ENCODE measurements around the gene POLR2E.

POLR2E gene

DNA sequence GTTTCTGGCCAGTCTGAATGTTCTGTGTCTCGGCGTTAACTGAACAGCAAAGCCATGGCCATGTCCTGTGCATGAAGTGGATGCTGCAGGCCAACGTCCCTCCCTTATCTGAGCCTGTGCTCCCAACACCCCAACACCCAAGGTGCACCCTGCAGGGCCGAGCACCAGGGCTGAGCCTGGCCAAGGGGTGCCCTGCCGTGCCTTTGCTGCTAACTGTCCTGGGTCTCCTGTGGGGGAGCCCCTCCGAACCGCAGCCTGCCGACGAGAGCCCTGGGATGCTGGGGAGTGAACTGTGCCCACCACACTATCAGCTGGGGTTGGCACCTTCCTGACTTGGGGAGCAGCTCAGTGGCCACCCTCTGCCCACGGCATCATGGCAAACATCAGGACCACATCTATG, 26.2 kb upstream of the POLR2E start:
- H3K36me3 ChIP-seq (ENCODE audit: insufficient read depth, low read length) = peaks cover 74% of the 10 kb centered on the region; the same call in 1 of the 2 replicates
- H3K27me3 ChIP-seq (ENCODE audit: insufficient read depth, low read length, poor library complexity, severe bottlenecking) = no peaks in the 10 kb centered on the region
- H3K9ac ChIP-seq (ENCODE audit: low read depth, low read length, poor library complexity, severe bottlenecking) = no peak overlapping the region
- TF ChIP-seq EZH2phosphoT487 (IDR thresholded peaks at IDR 0.05; ENCODE audit: borderline replicate concordance) = no peak
- TF ChIP-seq, protein P1, sequence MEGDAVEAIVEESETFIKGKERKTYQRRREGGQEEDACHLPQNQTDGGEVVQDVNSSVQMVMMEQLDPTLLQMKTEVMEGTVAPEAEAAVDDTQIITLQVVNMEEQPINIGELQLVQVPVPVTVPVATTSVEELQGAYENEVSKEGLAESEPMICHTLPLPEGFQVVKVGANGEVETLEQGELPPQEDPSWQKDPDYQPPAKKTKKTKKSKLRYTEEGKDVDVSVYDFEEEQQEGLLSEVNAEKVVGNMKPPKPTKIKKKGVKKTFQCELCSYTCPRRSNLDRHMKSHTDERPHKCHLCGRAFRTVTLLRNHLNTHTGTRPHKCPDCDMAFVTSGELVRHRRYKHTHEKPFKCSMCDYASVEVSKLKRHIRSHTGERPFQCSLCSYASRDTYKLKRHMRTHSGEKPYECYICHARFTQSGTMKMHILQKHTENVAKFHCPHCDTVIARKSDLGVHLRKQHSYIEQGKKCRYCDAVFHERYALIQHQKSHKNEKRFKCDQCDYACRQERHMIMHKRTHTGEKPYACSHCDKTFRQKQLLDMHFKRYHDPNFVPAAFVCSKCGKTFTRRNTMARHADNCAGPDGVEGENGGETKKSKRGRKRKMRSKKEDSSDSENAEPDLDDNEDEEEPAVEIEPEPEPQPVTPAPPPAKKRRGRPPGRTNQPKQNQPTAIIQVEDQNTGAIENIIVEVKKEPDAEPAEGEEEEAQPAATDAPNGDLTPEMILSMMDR (conservative IDR thresholded peaks at IDR 0.05; ENCODE audit: low read length) = no peak
- no peak overlapping the region for H3K4me2 ChIP-seq (ENCODE audit: low read depth, low read length, poor library complexity, severe bottlenecking)
- no peaks in the 10 kb centered on the region for H3K9me2 ChIP-seq (replicated peaks; ENCODE audit: low read depth, low read length)
- peaks cover 5% of the 10 kb centered on the region for H4K20me1 ChIP-seq (ENCODE audit: insufficient read depth, low read length, poor library complexity, severe bottlenecking)
- no peaks in the 10 kb centered on the region for H3F3A ChIP-seq (ENCODE audit: low read depth)
- no peaks in the 10 kb centered on the region for H3K4me1 ChIP-seq (ENCODE audit: insufficient read depth, low read length, poor library complexity, severe bottlenecking)
- H2AFZ ChIP-seq (ENCODE audit: low read length) = no peak overlapping the region
- no peaks in the 10 kb centered on the region; the same call in 1 of the 2 replicates for H3K79me2 ChIP-seq (ENCODE audit: insufficient read depth, low read length)
- H3K9me3 ChIP-seq (ENCODE audit: insufficient read depth, low read depth, low read length) = no peaks in the 10 kb centered on the region
- H3K4me3 ChIP-seq (ENCODE audit: low read length, poor library complexity, severe bottlenecking) = no peak overlapping the region

GRCh38 chr19:1119475-1120217, 24.5 kb upstream of the POLR2E start:
- no peaks in the 10 kb centered on the region for H3K9me2 ChIP-seq (replicated peaks; ENCODE audit: low read depth, low read length)
- H3K4me1 ChIP-seq (ENCODE audit: insufficient read depth, low read length, poor library complexity, severe bottlenecking) = no peaks in the 10 kb centered on the region
- H3K9ac ChIP-seq (ENCODE audit: low read depth, low read length, poor library complexity, severe bottlenecking) = no peak overlapping the region
- H3K9me3 ChIP-seq (ENCODE audit: insufficient read depth, low read depth, low read length) = no peaks in the 10 kb centered on the region
- no peak overlapping the region for H3K4me2 ChIP-seq (ENCODE audit: low read depth, low read length, poor library complexity, severe bottlenecking)
- TF ChIP-seq, protein P1 (conservative IDR thresholded peaks at IDR 0.05; ENCODE audit: low read length) = no peak
- TF ChIP-seq EZH2phosphoT487 (IDR thresholded peaks at IDR 0.05; ENCODE audit: borderline replicate concordance) = no peak
- H3K4me3 ChIP-seq (ENCODE audit: low read length, poor library complexity, severe bottlenecking) = no peak overlapping the region
- H3K27me3 ChIP-seq (ENCODE audit: insufficient read depth, low read length, poor library complexity, severe bottlenecking) = no peaks in the 10 kb centered on the region
- peaks cover 5% of the 10 kb centered on the region for H4K20me1 ChIP-seq (ENCODE audit: insufficient read depth, low read length, poor library complexity, severe bottlenecking)
- H2AFZ ChIP-seq (ENCODE audit: low read length) = no peak overlapping the region
- peaks cover 69% of the 10 kb centered on the region; the same call in 1 of the 2 replicates for H3K36me3 ChIP-seq (ENCODE audit: insufficient read depth, low read length)
- H3F3A ChIP-seq (ENCODE audit: low read depth) = no peaks in the 10 kb centered on the region
- no peaks in the 10 kb centered on the region; the same call in 1 of the 2 replicates for H3K79me2 ChIP-seq (ENCODE audit: insufficient read depth, low read length)

DNA sequence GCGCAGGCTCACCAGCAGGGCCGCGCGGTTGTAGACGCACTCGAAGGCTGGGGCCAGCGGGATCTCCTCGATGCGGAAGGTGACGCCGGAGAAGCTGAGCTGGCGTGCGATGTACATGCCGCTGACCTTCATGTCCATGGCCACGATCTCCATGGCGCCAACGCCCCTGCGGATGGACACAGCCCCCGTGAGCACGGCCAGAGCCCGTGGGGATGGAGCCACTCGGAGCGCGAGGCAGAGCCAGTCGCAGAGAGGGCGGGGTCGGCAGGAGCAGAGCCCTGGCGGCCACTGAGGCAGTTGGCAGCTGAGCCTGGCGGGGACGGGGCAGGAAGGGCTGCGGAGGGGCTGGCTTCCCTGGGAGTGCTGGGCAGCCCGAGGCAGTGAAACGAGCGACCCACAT, 23.8 kb upstream of the POLR2E start:
- Histone ChIP-seq H4K20me1 (ENCODE audit: insufficient read depth, low read length, poor library complexity, severe bottlenecking) (peaks cover 5% of the 10 kb centered on the region), H3F3A (ENCODE audit: low read depth) (no peaks in the 10 kb centered on the region), H3K9me2 (replicated peaks; ENCODE audit: low read depth, low read length) (no peaks in the 10 kb centered on the region), H3K36me3 (ENCODE audit: insufficient read depth, low read length) (peaks cover 66% of the 10 kb centered on the region; the same call in 1 of the 2 replicates), H3K9ac (ENCODE audit: low read depth, low read length, poor library complexity, severe bottlenecking) (no peak overlapping the region), H3K9me3 (ENCODE audit: insufficient read depth, low read depth, low read length) (no peaks in the 10 kb centered on the region), H3K4me3 (ENCODE audit: low read length, poor library complexity, severe bottlenecking) (no peak overlapping the region), H3K4me2 (ENCODE audit: low read depth, low read length, poor library complexity, severe bottlenecking) (no peak overlapping the region), H2AFZ (ENCODE audit: low read length) (no peak overlapping the region), H3K4me1 (ENCODE audit: insufficient read depth, low read length, poor library complexity, severe bottlenecking) (no peaks in the 10 kb centered on the region), H3K27me3 (ENCODE audit: insufficient read depth, low read length, poor library complexity, severe bottlenecking) (no peaks in the 10 kb centered on the region), H3K79me2 (ENCODE audit: insufficient read depth, low read length) (no peaks in the 10 kb centered on the region)
- no peak for TF ChIP-seq EZH2phosphoT487 (IDR thresholded peaks at IDR 0.05; ENCODE audit: borderline replicate concordance)
- TF ChIP-seq, protein P1 (conservative IDR thresholded peaks at IDR 0.05; ENCODE audit: low read length) = no peak

Data from Loucy (cell line).